Loucy (cell line): ENCODE results near the gene NR2C2AP.

Experiments
- H2AFZ ChIP-seq: fragments of 200-600 bp; sonication (generic); 2 replicates; pipeline ENCODE4 v1.6.0; 2016; ENCODE audit warnings: antibody characterized with exemption, mild to moderate bottlenecking, low read length, moderate library complexity
- H3F3A ChIP-seq: fragments of 200-600 bp; 2 replicates; pipeline ENCODE4 v1.6.0; 2016; ENCODE audit warnings: antibody characterized with exemption, low read depth, mild to moderate bottlenecking
- H3K27me3 ChIP-seq: fragments of 200-600 bp; sonication (generic); 2 replicates; pipeline ENCODE4 v1.6.1; 2014; ENCODE audit warnings: low read length, mild to moderate bottlenecking; ENCODE audit not compliant: insufficient read depth, poor library complexity, severe bottlenecking
- H3K36me3 ChIP-seq: fragments of 200-600 bp; sonication (generic); 2 replicates; pipeline ENCODE4 v1.6.1; 2016; ENCODE audit warnings: low read length; ENCODE audit not compliant: insufficient read depth
- H3K4me1 ChIP-seq: fragments of 200-600 bp; sonication (generic); 2 replicates; pipeline ENCODE4 v1.5.1; 2014; ENCODE audit warnings: low read length, mild to moderate bottlenecking; ENCODE audit not compliant: insufficient read depth, poor library complexity, severe bottlenecking
- H3K4me2 ChIP-seq: fragments of 200-600 bp; sonication (generic); 2 replicates; pipeline ENCODE4 v1.6.0; 2014; ENCODE audit warnings: antibody characterized with exemption, low read length, low read depth, mild to moderate bottlenecking; ENCODE audit not compliant: poor library complexity, severe bottlenecking
- H3K4me3 ChIP-seq: fragments of 200-600 bp; sonication (generic); 2 replicates; pipeline ENCODE4 v1.5.1; 2014; ENCODE audit warnings: low read length, mild to moderate bottlenecking, mixed read lengths; ENCODE audit not compliant: poor library complexity, severe bottlenecking
- H3K79me2 ChIP-seq: fragments of 200-600 bp; sonication (generic); 2 replicates; pipeline ENCODE4 v1.6.1; 2014; ENCODE audit warnings: low read length; ENCODE audit not compliant: insufficient read depth
- H3K9ac ChIP-seq: fragments of 200-600 bp; sonication (generic); 2 replicates; pipeline ENCODE4 v1.6.0; 2014; ENCODE audit warnings: mild to moderate bottlenecking, low read depth, low read length, moderate library complexity; ENCODE audit not compliant: poor library complexity, severe bottlenecking
- H3K9me2 ChIP-seq: fragments of 200-600 bp; sonication (generic); replicated peaks from 2 replicates; pipeline ENCODE4 v1.6.1; 2016; ENCODE audit warnings: low read depth, low read length, mixed read lengths
- H3K9me3 ChIP-seq: fragments of 200-600 bp; sonication (generic); 2 replicates; pipeline ENCODE4 v1.6.1; 2014; ENCODE audit warnings: mild to moderate bottlenecking, antibody characterized with exemption, low read length, low read depth; ENCODE audit not compliant: insufficient read depth
- H4K20me1 ChIP-seq: fragments of 200-600 bp; sonication (generic); 2 replicates; pipeline ENCODE4 v1.6.0; 2014; ENCODE audit warnings: antibody characterized with exemption, low read length, mild to moderate bottlenecking; ENCODE audit not compliant: insufficient read depth, poor library complexity, severe bottlenecking
- CTCF ChIP-seq: fragments of 200-600 bp; sonication (generic); conservative IDR thresholded peaks from 2 replicates; pipeline ENCODE4 v1.5.1; 2014; ENCODE audit warnings: mild to moderate bottlenecking, antibody characterized with exemption, low read length
- EZH2phosphoT487 ChIP-seq: fragments of 200-600 bp; IDR thresholded peaks from 2 replicates; pipeline ENCODE4 v1.6.1; 2018; ENCODE audit warnings: antibody characterized with exemption, mild to moderate bottlenecking, moderate library complexity, borderline replicate concordance

The NR2C2AP gene

GRCh38 chr19:19160461-19161035 is 42.7 kb downstream of the NR2C2AP start:
- no peak for TF ChIP-seq CTCF
- no peak for TF ChIP-seq EZH2phosphoT487
- no peak overlapping the region for H3K9ac ChIP-seq
- no peak overlapping the region for H3K4me3 ChIP-seq
- H3K36me3 ChIP-seq = no peaks in the 10 kb centered on the region
- H3F3A ChIP-seq = no peaks in the 10 kb centered on the region
- H3K27me3 ChIP-seq = no peaks in the 10 kb centered on the region
- no peaks in the 10 kb centered on the region for H3K9me2 ChIP-seq
- no peaks in the 10 kb centered on the region for H3K79me2 ChIP-seq
- H3K4me2 ChIP-seq = no peak overlapping the region
- no peaks in the 10 kb centered on the region for H4K20me1 ChIP-seq
- H3K4me1 ChIP-seq = no peaks in the 10 kb centered on the region
- no peak overlapping the region for H2AFZ ChIP-seq
- no peaks in the 10 kb centered on the region for H3K9me3 ChIP-seq

- Histone ChIP-seq H3K27me3 (no peaks in the 10 kb centered on the region), H3K9ac (no peak overlapping the region), H3K9me3 (no peaks in the 10 kb centered on the region), H2AFZ (no peak overlapping the region), H3K36me3 (no peaks in the 10 kb centered on the region), H4K20me1 (no peaks in the 10 kb centered on the region), H3K4me3 (no peak overlapping the region), H3K4me1 (no peaks in the 10 kb centered on the region), H3K4me2 (no peak overlapping the region), H3K9me2 (no peaks in the 10 kb centered on the region), H3F3A (no peaks in the 10 kb centered on the region), H3K79me2 (no peaks in the 10 kb centered on the region)
- TF ChIP-seq CTCF (no peak), EZH2phosphoT487 (no peak)
These were observed 43.7 kb downstream of the NR2C2AP start for GRCh38 chr19:19159534-19159933.

- H3K4me3 ChIP-seq = no peak overlapping the region
- H3K79me2 ChIP-seq = no peaks in the 10 kb centered on the region
- H3K4me2 ChIP-seq = no peak overlapping the region
These were observed 45.4 kb downstream of the NR2C2AP start for GRCh38 chr19:19157808-19158207.

More at GRCh38 chr19:19157808-19158207, 45.4 kb downstream of the NR2C2AP start:
- H4K20me1 ChIP-seq = no peaks in the 10 kb centered on the region
- no peak for TF ChIP-seq CTCF
- TF ChIP-seq EZH2phosphoT487 = no peak
- no peak overlapping the region for H2AFZ ChIP-seq
- no peak overlapping the region for H3K9ac ChIP-seq
- no peaks in the 10 kb centered on the region for H3F3A ChIP-seq
- H3K36me3 ChIP-seq = no peaks in the 10 kb centered on the region
- no peaks in the 10 kb centered on the region for H3K27me3 ChIP-seq
- no peaks in the 10 kb centered on the region for H3K9me3 ChIP-seq
- H3K9me2 ChIP-seq = no peaks in the 10 kb centered on the region
- no peaks in the 10 kb centered on the region for H3K4me1 ChIP-seq
